Gastroesophageal sphincter (tissue), 3 donors: ENCODE results near the gene LONRF2.

ENCODE experiments used
- EP300 ChIP-seq: sonication (generic); formaldehyde crosslinking; IDR thresholded peaks from one replicate; pipeline ENCODE4 v1.6.1; 2017; ENCODE audit warnings: antibody characterized with exemption, mild to moderate bottlenecking
- POLR2A ChIP-seq, 2 donors: fragments of 450-650 bp; IDR thresholded peaks; one replicate each; pipeline ENCODE4 v1.6.1; 2017; ENCODE audit warnings: antibody characterized with exemption in 2 of 2, mild to moderate bottlenecking in 2 of 2, moderate library complexity in 1 of 2
- POLR2AphosphoS5 ChIP-seq: sonication (generic); formaldehyde crosslinking; IDR thresholded peaks from one replicate; pipeline ENCODE4 v1.6.1; 2017; ENCODE audit warnings: antibody characterized with exemption
- TF ChIP-seq, protein P1 (sequence below), 4 experiments: fragments of 200-600 bp in 2 of 4; fragments of 450-650 bp in 2 of 4; sonication (generic) in 1 of 4; IDR thresholded peaks; one replicate each; pipeline ENCODE4 v1.5.1; 2017 to 2019; ENCODE audit warnings: antibody characterized with exemption in 4 of 4, mild to moderate bottlenecking in 2 of 4, moderate library complexity in 2 of 4

DNA sequence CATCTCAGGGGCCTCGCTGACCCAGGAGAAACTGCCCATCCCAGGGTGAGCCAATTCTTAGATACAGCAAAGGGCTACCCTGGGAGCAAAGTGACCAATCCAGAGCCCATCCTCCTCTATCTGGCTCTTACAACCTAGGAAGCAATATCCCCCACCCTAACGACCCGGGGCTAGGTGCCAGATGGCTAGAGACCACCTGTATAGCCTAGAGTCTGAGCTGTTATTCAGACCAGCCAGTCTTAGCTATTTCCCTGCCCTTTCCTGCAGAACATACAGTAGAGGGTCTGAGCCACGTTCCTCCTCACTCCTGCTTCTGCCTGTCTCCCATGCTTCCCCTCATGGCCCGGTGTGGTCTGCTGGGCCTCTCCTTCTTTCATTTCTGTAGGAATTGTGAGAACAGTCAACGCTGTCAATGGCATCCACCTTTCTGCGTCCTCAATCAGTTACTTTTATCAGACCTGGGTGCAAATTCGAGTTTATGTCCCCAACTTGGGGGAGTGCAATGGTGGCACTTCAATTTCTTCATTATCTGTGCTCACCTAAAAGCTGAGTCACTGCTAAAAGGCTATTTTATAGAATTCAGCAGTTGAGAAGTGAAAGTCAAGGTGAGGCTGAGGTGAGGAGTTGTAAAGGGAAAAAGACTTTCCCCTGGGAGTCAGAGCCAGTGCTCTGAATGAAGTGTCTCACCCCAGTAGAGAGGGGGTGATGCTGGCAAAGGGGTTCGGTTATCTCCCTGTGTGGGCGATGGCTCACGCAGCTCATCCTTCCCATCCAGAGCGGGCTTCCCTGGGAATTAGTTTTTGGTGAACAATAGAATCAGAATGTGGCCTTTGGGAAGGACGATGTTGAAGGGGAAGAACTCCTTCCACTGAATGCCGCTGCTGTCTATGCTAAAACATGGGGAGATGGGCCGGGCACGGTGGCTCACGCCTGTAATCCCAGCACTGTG is 42.4 kb downstream of the LONRF2 start:
- TF ChIP-seq, protein P1, sequence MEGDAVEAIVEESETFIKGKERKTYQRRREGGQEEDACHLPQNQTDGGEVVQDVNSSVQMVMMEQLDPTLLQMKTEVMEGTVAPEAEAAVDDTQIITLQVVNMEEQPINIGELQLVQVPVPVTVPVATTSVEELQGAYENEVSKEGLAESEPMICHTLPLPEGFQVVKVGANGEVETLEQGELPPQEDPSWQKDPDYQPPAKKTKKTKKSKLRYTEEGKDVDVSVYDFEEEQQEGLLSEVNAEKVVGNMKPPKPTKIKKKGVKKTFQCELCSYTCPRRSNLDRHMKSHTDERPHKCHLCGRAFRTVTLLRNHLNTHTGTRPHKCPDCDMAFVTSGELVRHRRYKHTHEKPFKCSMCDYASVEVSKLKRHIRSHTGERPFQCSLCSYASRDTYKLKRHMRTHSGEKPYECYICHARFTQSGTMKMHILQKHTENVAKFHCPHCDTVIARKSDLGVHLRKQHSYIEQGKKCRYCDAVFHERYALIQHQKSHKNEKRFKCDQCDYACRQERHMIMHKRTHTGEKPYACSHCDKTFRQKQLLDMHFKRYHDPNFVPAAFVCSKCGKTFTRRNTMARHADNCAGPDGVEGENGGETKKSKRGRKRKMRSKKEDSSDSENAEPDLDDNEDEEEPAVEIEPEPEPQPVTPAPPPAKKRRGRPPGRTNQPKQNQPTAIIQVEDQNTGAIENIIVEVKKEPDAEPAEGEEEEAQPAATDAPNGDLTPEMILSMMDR (IDR thresholded peaks at IDR 0.05), result no peak
- TF ChIP-seq POLR2A (IDR thresholded peaks at IDR 0.05), result no peak
- no peak for TF ChIP-seq POLR2AphosphoS5
- no peak for TF ChIP-seq EP300
